GM12801 (cell line): Measurements from ENCODE around the gene MYO1D.

Source experiments
- TF ChIP-seq, protein P1 (sequence below): IDR thresholded peaks from one replicate; pipeline ENCODE4 v1.5.1; 2011; ENCODE audit warnings: control low read depth; ENCODE audit not compliant: insufficient read length; ENCODE audit errors: extremely low read depth

Gene MYO1D

DNA sequence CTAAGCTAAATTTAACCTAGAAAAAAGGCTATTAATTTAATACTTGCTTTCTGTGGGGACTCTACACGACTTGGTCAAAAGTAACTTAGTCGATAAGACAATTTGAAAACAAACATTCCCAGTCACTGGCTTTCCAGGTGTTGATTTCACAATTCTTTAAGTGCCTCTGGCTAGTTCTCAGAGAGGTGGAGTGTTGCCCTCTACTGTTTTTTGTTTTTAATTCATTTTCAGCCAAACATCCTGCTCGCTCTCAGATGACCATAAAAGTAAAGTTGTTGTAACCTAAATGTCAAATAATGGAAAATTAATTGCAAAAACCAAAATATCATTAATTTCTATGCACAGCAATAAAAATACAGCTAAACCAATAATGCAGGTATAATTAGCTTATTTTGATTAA, 107.1 kb downstream of the MYO1D start:
- TF ChIP-seq, protein P1, sequence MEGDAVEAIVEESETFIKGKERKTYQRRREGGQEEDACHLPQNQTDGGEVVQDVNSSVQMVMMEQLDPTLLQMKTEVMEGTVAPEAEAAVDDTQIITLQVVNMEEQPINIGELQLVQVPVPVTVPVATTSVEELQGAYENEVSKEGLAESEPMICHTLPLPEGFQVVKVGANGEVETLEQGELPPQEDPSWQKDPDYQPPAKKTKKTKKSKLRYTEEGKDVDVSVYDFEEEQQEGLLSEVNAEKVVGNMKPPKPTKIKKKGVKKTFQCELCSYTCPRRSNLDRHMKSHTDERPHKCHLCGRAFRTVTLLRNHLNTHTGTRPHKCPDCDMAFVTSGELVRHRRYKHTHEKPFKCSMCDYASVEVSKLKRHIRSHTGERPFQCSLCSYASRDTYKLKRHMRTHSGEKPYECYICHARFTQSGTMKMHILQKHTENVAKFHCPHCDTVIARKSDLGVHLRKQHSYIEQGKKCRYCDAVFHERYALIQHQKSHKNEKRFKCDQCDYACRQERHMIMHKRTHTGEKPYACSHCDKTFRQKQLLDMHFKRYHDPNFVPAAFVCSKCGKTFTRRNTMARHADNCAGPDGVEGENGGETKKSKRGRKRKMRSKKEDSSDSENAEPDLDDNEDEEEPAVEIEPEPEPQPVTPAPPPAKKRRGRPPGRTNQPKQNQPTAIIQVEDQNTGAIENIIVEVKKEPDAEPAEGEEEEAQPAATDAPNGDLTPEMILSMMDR, result no peak

GRCh38 chr17:32763855-32764439, 113.0 kb downstream of the MYO1D start:
- TF ChIP-seq, protein P1, result no peak

GRCh38 chr17:32759476-32759875, 117.4 kb downstream of the MYO1D start:
- TF ChIP-seq, protein P1, result no peak

DNA sequence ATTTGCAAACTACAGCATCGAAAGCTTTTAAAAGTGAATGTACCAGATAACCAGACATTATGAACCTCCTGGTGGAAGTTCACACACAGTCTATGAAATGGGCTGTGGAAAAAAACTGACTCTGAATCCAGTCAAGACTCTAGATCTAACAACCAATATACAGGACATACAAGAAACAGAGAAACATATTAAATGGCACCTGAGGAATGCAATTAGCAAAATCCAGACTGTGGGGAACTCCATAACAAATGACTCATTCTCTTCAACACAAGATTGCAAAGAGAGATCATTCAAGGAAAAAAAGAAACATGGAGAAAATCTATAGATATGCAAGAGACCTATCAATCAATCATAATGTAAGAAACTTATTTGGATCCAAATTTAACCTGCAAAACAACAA, 119.0 kb downstream of the MYO1D start:
- TF ChIP-seq, protein P1, result no peak

DNA sequence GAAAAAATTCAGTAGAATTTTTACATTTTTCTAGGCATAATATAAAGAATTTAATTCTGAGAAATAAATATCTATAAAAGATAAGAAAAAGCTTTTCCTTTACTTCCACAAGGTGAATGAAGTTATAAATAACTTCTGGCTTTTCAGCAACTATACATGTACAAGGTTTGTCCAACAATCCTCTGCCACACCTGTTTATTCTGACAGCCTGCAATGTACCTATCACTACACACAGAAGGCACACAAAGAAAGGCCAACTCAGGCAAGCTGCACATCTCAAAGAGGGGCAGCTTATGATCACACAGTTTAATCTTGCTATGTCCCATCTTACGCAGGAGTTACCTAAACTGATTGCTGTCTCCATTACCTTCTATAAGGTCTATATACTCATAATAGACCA, 120.2 kb downstream of the MYO1D start:
- TF ChIP-seq, protein P1, result no peak

- TF ChIP-seq, protein P1, result no peak
These were observed 121.7 kb downstream of the MYO1D start for GRCh38 chr17:32755045-32755805.

GRCh38 chr17:32752934-32753333, 124.0 kb downstream of the MYO1D start:
- TF ChIP-seq, protein P1, result no peak
